OCI-LY1 (cell line): ENCODE results near the gene AMIGO1.

Experiments
- H2AFZ ChIP-seq: fragments of 200-600 bp; sonication (generic), shearing (Covaris generic); 2 replicates; pipeline ENCODE4 v1.6.0; 2014; ENCODE audit warnings: antibody characterized with exemption, mild to moderate bottlenecking, low read length
- H3F3A ChIP-seq: fragments of 200-600 bp; sonication (generic), shearing (Covaris generic); 2 replicates; pipeline ENCODE4 v1.6.0; 2014; ENCODE audit warnings: mild to moderate bottlenecking, antibody characterized with exemption, low read length, moderate library complexity; ENCODE audit not compliant: insufficient read depth
- H3K27ac ChIP-seq: fragments of 200-600 bp; sonication (generic); 2 replicates; pipeline ENCODE4 v1.5.1; 2014; ENCODE audit warnings: low read length, mixed run types, mild to moderate bottlenecking, low read depth; ENCODE audit not compliant: poor library complexity, severe bottlenecking
- H3K27me3 ChIP-seq: fragments of 200-600 bp; sonication (generic); 2 replicates; pipeline ENCODE4 v1.6.0; 2014; ENCODE audit warnings: antibody characterized with exemption, mild to moderate bottlenecking, low read length, moderate library complexity; ENCODE audit not compliant: insufficient read depth
- H3K36me3 ChIP-seq: fragments of 200-600 bp; sonication (generic); 2 replicates; pipeline ENCODE4 v1.6.1; 2014; ENCODE audit warnings: mild to moderate bottlenecking, antibody characterized with exemption, low read length, moderate library complexity, mixed read lengths; ENCODE audit not compliant: insufficient read depth
- H3K4me1 ChIP-seq: fragments of 200-600 bp; sonication (generic); 2 replicates; pipeline ENCODE4 v1.5.1; 2014; ENCODE audit warnings: mild to moderate bottlenecking, low read length, moderate library complexity; ENCODE audit not compliant: insufficient read depth, severe bottlenecking
- H3K4me2 ChIP-seq: fragments of 200-600 bp; sonication (generic), shearing (Covaris generic); 2 replicates; pipeline ENCODE4 v1.6.1; 2014; ENCODE audit warnings: low read length
- H3K4me3 ChIP-seq: fragments of 200-600 bp; sonication (generic); 2 replicates; pipeline ENCODE4 v1.5.1; 2014; ENCODE audit warnings: low read length, low read depth, mild to moderate bottlenecking, mixed read lengths; ENCODE audit not compliant: poor library complexity, severe bottlenecking
- H3K79me2 ChIP-seq: fragments of 200-600 bp; shearing (Covaris generic); 2 replicates; pipeline ENCODE4 v1.6.1; 2016; ENCODE audit warnings: mixed run types, low read length, mixed read lengths; ENCODE audit not compliant: insufficient read depth
- H3K9ac ChIP-seq: fragments of 200-600 bp; sonication (generic), shearing (Covaris generic); 2 replicates; pipeline ENCODE4 v1.6.1; 2014; ENCODE audit warnings: mild to moderate bottlenecking, low read length, mixed read lengths
- H3K9me2 ChIP-seq: fragments of 200-600 bp; sonication (generic), shearing (Covaris generic); 2 replicates; pipeline ENCODE4 v1.6.1; 2014; ENCODE audit warnings: low read depth, mild to moderate bottlenecking, low read length, mixed read lengths
- H3K9me3 ChIP-seq: fragments of 200-600 bp; shearing (Covaris generic); 2 replicates; pipeline ENCODE4 v1.6.1; 2014; ENCODE audit warnings: low read length, mixed read lengths
- H4K20me1 ChIP-seq: fragments of 200-600 bp; sonication (generic), shearing (Covaris generic); 2 replicates; pipeline ENCODE4 v1.6.0; 2016; ENCODE audit warnings: mild to moderate bottlenecking, low read length; ENCODE audit not compliant: insufficient read depth
- CTCF ChIP-seq: fragments of 200-600 bp; sonication (generic), shearing (Covaris generic); IDR thresholded peaks from 2 replicates; pipeline ENCODE4 v1.5.1; 2017; ENCODE audit warnings: mild to moderate bottlenecking, antibody characterized with exemption, low read length, moderate library complexity, mixed read lengths
- EZH2 ChIP-seq: fragments of 200-600 bp; sonication (generic), shearing (Covaris generic); IDR thresholded peaks from 2 replicates; pipeline ENCODE4 v1.8.0; 2017; ENCODE audit warnings: borderline replicate concordance, mixed run types, mild to moderate bottlenecking, antibody characterized with exemption, low read length, moderate library complexity, mixed read lengths

The AMIGO1 gene

DNA sequence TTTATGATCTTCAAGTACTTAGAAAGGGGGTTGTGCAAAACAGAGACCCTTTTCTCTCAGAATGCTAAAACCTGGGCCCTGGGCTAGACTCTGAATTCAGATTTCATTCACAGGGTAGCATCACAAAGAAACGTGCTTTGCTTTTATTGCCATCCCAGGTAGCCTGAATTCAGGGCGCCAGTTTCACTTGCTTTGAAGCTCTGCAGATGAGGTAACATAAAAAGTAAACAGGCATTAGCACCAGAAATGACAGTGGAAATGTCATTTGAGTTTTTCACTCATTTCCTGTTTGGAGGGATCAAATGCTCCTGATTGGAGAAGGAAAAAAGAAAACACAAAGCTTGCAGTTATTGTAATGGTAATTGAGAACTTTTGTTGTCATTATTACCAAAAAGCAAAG is 40.6 kb downstream of the AMIGO1 start:
- H3K4me2 ChIP-seq, result no peak overlapping the region
- H3K27me3 ChIP-seq, result no peaks in the 10 kb centered on the region
- H3K9ac ChIP-seq, result no peak overlapping the region
- no peaks in the 10 kb centered on the region for H3K79me2 ChIP-seq
- no peaks in the 10 kb centered on the region for H4K20me1 ChIP-seq
- H2AFZ ChIP-seq, result no peak overlapping the region
- no peaks in the 10 kb centered on the region for H3F3A ChIP-seq
- no peaks in the 10 kb centered on the region for H3K4me1 ChIP-seq
- H3K9me3 ChIP-seq, result no peaks in the 10 kb centered on the region
- H3K27ac ChIP-seq, result no peak overlapping the region
- TF ChIP-seq EZH2 (no peak), CTCF (no peak)
- H3K36me3 ChIP-seq, result no peaks in the 10 kb centered on the region
- no peak overlapping the region for H3K4me3 ChIP-seq
- no peaks in the 10 kb centered on the region for H3K9me2 ChIP-seq

- H3K27me3 ChIP-seq, result no peaks in the 10 kb centered on the region
- H3K79me2 ChIP-seq, result no peaks in the 10 kb centered on the region
- no peak overlapping the region for H2AFZ ChIP-seq
- no peak overlapping the region for H3K4me2 ChIP-seq
- H3K36me3 ChIP-seq, result no peaks in the 10 kb centered on the region
- no peaks in the 10 kb centered on the region for H3K9me2 ChIP-seq
- H3K9ac ChIP-seq, result no peak overlapping the region
- H3K27ac ChIP-seq, result no peak overlapping the region
- no peaks in the 10 kb centered on the region for H3F3A ChIP-seq
- no peaks in the 10 kb centered on the region for H4K20me1 ChIP-seq
- TF ChIP-seq EZH2 (no peak), CTCF (no peak)
- no peak overlapping the region for H3K4me3 ChIP-seq
- no peaks in the 10 kb centered on the region for H3K4me1 ChIP-seq
- no peaks in the 10 kb centered on the region for H3K9me3 ChIP-seq
Observed at GRCh38 chr1:109468061-109468460, 41.5 kb downstream of the AMIGO1 start.

DNA sequence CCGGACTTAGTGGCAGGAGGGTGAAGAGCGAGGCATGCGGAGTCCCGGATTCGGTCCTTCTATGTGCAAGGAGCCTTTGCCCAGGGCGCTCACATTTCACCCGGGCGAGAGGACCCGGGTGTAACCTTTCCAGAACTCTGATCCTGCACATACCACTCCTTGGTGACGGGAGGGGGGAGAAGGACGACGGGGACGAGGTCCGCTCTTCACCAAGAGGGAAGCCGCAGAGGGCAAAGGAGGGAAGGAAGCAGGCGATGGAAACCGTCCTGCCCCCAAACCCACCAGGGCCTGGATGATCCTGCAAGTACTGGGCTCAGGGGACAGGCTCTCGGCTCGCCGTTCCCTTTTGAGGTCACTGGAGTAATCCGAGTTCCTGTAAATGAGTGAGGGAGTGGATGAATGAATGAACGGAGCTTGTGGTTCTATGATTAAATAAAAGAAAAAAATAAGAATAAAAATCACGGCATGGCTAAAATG is 42.2 kb downstream of the AMIGO1 start:
- Histone ChIP-seq H3K9ac (no peak overlapping the region), H3K9me3 (no peaks in the 10 kb centered on the region), H3K4me3 (no peak overlapping the region), H2AFZ (no peak overlapping the region), H4K20me1 (no peaks in the 10 kb centered on the region), H3K4me1 (no peaks in the 10 kb centered on the region), H3F3A (no peaks in the 10 kb centered on the region), H3K36me3 (no peaks in the 10 kb centered on the region), H3K27ac (no peak overlapping the region), H3K79me2 (no peaks in the 10 kb centered on the region), H3K27me3 (no peaks in the 10 kb centered on the region), H3K9me2 (no peaks in the 10 kb centered on the region), H3K4me2 (no peak overlapping the region)
- TF ChIP-seq EZH2, result no peak
- no peak for TF ChIP-seq CTCF
